ENCODE data around the gene ZNF320.
A peak's percentile ranks its signal among the peaks of the same experiment; 100 is the strongest.
"Not testable (repeated sequence)": the region's sequence is repeated elsewhere in the genome, so short reads cannot be mapped to it uniquely, and the experiment has no call there.

ZNF320 gene

GRCh38 chr19:52897138-52897935 is at the start of gene ZNF320:
Gene ZNF320, minus strand, starts transcription at chr19:52897635. Its CDS starts 7,380 bp downstream, at chr19:52890255.
- DNase-seq: peak; percentile 72 to 96 (median 86)

- no peak for DNase-seq
Measured at GRCh38 chr19:52946322-52947310, 49.2 kb upstream of the ZNF320 start.

DNA sequence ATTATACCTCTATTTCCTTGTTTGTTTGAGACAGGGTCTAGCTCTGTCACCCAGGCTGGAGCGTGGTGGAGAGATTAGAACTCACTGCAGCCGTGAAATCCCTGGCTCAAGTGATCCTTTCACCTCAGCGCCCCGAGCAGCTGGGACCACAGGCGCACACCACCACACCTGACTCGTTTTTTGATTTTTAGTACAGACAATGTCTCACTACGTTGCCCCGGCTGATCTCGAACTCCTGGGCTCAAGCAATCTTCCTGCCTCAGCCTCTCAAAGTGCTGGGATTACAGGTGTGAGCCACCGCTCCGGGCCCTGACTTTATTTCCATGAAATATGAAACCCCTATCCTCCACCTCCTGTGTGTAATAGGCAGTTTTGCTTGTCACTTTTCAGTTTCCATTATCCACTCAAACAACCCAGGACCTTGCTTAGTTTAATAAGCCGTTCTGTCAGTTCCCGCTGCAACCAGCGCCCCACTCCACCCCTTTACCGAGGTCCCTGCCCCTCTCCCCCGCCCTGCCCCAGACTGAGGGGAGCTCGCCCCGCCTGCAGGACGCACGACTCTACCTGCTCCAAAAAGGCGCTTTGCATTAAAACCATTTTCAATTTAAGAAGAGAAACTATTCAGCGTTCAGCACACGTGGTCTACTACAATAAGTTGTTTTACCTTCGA is 48.4 kb upstream of the ZNF320 start:
- DNase-seq: no peak

GRCh38 chr19:52944703-52945493 is 47.5 kb upstream of the ZNF320 start:
- not testable (repeated sequence) for DNase-seq

GRCh38 chr19:52943884-52944643 is 46.6 kb upstream of the ZNF320 start:
- DNase-seq: no peak

DNA sequence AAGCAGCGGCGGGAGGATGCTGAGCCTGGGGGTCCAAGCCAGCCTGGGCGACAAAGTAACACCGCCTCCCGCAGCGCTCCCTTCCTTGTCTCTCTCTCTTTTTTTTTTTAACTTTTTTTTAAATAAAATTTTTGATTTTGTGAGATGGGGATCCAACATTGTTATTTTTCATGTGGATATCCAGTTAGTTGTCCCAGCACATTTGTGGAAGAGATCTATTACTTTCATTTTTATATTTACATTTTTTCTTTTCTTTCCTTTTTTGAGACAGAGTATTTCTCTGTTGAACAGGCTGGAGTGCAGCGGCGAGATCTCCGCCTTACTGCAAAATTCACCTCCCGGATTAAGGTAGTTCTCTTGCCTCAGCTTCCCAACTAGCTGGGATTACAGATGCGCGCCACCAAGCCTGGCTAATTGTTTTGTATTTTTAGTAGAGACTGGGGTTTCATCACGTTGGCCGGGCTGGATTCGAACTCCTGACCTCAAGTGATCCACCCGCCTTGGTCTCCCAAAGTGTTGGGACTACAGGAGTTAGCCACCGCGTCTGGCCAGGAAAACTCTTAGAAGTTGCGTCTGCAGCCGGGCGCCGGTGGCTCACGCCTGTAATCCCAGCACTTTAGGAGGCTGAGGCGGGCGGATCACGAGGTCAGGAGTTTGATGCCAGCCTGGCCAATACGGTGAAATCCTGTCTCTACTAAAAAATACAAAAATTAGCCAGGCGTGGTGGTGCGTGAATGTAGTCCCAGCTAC is 45.9 kb upstream of the ZNF320 start:
- no peak for DNase-seq

GRCh38 chr19:52942386-52943133 is 45.1 kb upstream of the ZNF320 start:
- DNase-seq: peak; percentile 79 to 97 (median 94)

DNA sequence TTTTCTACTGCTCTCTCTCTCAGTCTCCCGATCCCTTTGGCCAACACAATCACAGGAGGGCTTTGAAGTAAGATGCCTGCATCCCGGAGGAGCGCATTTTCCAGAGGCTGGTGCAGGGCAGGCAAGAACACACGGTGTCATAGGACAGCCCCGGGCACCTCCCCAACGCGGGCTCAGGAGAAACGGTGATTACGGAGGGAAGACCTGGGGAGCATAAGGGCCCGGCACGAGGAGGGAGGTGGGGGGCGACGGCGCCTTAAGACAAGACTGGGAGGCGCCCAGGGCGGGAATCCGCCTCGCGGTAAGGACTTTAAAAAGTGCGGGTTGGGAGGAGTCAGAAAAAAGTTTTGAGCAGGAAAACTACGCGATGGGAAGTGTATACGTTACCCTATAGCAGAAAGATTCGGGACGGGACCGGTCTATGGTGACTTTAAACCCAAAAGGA is 44.5 kb upstream of the ZNF320 start:
- peak in 1 of 6 experiments; percentile 32 for DNase-seq

DNA sequence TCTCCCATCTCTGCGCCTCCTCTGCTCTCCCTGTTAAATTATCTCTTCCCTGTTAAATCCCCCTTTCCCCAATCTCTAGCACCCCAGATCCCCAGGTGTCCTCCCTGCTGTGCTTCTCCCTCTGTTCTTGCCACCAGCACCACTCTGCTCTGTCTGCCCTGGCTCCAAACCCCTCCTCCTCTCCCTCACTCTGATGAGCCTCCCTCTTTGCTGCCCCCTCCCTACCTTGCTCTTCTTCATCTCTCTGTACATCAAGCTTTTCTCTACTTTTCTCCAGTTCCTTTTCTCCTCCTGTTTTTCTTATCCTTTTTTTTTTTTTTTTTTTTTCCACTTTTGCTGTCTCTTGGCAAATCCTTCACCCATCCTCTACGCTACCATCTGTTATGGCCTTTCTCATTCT is 44.1 kb upstream of the ZNF320 start:
- not testable (repeated sequence) for DNase-seq

- DNase-seq: not testable (repeated sequence)
Measured at GRCh38 chr19:52940905-52941304, 43.5 kb upstream of the ZNF320 start.

DNA sequence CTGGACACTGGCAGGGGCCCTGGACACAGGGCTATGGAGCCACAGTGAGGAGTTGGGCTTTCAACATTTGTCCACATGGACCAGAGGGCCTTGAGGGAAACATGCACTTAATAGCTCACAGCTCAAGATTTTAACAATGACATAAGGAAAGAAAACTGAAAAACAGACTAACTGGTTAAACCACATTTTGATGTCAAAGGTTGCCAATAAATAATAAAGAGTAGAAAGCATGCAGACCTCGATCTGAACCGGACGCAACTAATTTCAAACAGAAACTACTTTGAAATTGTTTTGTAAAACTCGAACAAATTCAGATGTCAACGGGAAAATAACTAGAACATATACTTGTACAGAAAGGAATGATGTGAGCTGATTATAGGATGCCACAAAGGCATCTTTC is 41.3 kb upstream of the ZNF320 start:
- DNase-seq: no peak

- DNase-seq: no peak
Measured at GRCh38 chr19:52936954-52937325, 39.5 kb upstream of the ZNF320 start.

DNA sequence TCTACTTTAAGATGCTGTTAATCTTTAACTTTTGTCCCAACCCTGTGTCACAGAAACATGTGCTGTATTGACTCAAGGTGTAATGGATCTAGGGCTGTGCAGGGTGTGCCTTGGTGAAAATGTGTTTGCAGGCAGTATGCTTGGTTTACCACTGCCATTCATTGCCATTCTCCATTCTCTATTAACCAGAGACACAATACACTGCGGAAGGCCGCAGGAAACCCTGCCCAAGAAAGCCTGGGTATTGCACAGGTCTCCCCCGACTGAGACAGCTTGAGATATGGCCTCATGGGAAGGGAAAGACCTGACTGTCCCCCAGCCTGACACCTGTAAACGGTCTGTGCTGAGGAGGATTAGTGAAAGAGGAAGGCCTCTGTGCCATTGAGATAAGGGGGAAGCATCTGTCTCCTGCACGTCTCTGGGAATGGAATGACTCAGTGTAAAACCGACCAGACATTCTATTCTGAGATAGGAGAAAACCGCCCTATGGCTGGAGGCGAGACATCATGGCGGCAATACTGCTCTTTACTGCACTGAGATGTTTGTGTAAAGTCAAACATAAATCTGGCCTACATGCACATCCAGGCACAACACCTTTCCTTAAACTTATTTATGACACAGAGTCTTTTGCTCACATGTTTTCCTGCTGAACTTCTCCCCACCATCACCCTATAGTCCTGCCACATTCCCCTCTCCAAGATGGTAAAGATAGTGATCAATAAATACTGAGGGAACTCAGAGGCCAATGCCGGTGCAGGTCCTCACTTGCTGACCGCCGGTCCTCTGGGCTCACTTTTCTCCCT is 38.9 kb upstream of the ZNF320 start:
- DNase-seq: no peak

GRCh38 chr19:52935434-52935833 is 38.0 kb upstream of the ZNF320 start:
- no peak for DNase-seq

GRCh38 chr19:52924641-52925040 is 27.2 kb upstream of the ZNF320 start:
- DNase-seq: not testable (repeated sequence)

DNA sequence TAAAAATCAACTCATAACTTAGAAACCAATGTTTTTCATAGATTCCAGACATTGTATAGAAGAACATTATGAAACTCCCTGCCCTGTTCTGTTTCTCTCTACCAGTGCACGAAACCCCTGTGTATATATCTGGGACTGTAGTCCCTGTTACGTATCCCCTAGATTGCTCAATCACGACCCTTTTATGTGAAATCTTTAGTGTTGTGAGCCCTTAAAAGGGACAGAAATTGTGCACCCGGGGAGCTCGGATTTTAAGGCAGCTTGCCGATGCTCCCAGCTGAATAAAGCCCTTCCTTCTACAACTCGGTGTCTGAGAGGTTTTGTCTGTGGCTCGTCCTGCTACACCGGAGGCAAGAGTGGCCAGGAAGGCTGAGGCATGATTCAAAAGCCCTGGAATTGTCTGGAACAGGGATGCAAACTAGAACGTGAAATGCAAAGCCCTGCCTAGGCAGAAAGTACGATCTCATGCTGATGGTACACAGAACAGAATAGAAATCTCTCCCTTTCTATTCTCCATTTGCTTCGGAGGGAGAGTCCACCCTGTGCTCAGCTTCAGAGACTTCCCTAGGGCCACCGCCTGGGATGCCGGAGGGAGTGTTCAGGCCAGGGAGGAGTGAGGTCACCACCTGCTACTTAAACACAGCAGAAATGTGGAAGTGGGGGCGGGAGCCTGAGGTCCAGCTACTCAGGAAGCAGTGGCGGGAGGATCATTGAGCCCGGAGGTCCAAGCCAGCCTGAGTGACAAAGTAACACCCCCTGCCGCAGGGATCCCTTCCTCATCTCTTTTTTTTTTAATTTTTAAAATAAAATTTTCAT is 26.6 kb upstream of the ZNF320 start:
- DNase-seq: no peak

DNA sequence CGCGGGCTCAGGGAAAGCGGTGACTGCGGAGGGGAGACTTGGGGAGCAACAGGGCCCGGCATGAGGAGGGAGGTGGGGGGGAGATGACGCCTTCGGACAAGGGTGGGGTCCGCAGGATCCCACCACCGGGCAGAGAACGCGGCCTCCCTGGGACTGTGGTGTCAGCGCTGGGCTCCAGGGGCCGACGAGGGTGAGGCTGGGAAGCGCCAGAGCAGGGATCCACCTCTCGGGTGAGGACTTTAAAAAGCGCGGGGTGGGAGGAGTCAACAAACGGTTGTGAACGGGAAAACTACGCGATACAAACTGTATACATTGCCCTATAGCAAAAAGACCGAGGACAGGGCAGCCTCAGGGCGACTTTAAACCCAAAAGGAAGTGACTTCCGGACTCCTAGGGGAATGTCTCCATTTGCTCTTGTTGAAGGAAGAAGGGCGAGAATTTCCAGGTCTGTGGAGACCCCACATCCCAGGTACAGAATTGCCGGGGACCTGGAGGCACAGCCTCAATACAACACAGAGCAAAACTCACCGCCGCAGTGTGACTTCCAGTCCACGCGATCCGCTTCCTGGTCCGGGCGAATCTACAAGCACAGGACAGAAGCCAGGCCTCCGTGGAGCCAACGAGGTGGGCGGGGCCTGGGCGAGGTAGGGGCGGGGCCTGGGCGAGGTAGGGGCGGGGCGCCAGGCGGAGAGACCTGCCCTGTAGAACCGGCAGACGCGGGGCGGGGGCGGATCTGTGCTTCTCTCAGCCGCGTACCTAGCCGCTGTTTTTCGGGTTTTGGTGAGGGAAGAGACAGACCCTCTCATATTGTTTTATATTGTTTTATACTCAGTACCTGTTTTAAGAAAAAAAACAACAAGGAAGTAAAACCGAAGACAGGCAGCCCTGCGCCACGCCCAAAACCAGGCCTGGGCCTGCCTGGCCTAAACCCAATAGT is 25.7 kb upstream of the ZNF320 start, which contains the start of gene ZNF888:
ZNF888 (minus strand) TSS at position 588 of the 937 bp plus-strand sequence. CDS start 5,555 bp downstream, outside the sequence.
- DNase-seq: peak; percentile 36 to 89 (median 83)

All from stimulated activated naive CD4-positive, alpha-beta T cell (primary cell).